Testis (tissue), 2 donors: ENCODE results near the gene N4BP2L2.

Source experiments
- CTCF ChIP-seq, 3 experiments: fragments of 450-650 bp in 2 of 3; fragments of 200-600 bp in 1 of 3; sonication (generic) in 1 of 3; IDR thresholded peaks; one replicate each; pipeline ENCODE4 v1.5.1; 2016 to 2019; ENCODE audit warnings: antibody characterized with exemption in 3 of 3, mild to moderate bottlenecking in 2 of 3, moderate library complexity in 1 of 3
- POLR2A ChIP-seq: fragments of 450-650 bp; IDR thresholded peaks from one replicate; pipeline ENCODE4 v1.6.1; 2017; ENCODE audit warnings: antibody characterized with exemption, mild to moderate bottlenecking, moderate library complexity

GRCh38 chr13:32445461-32445860, 93.1 kb downstream of the N4BP2L2 start:
- TF ChIP-seq CTCF (IDR thresholded peaks at IDR 0.05) (no peak), POLR2A (no peak)
